Body of pancreas (tissue), 4 donors: ENCODE data around the gene GRIK3.
"Not testable (repeated sequence)": the region's sequence is repeated elsewhere in the genome, so short reads cannot be mapped to it uniquely, and the experiment has no call there.

ENCODE experiments used
- POLR2A ChIP-seq, 3 donors: fragments of 450-650 bp; IDR thresholded peaks; one replicate each; pipeline ENCODE4 v1.6.1; 2016; ENCODE audit warnings: antibody characterized with exemption in 3 of 3, mild to moderate bottlenecking in 2 of 3
- TF ChIP-seq, protein P1 (sequence below), 7 experiments: fragments of 450-650 bp in 4 of 7; fragments of 200-600 bp in 3 of 7; sonication (generic) in 3 of 7; IDR thresholded peaks; one replicate each; pipeline ENCODE4 v1.5.1; 2016 to 2019; ENCODE audit warnings: antibody characterized with exemption in 7 of 7

DNA sequence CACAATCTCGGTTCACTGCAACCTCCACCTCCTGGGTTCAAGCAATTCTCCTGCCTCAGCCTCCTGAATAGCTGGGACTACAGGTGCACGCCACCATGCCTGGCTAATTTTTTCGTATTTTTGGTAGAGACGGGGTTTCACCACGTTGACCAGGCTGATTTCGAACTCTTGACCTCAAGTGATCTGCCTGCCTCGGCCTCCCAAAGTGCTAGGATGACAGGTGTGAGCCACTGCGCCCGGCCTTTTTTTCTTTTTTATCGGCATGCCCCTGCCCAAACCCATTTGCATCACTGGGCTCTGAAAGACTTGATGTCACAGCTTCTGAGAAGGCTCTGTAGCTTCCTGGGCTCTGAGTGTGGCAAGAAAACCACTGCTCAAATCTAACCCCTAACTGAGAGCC is 125.0 kb downstream of the GRIK3 start:
- TF ChIP-seq POLR2A (IDR thresholded peaks at IDR 0.05) = not testable (repeated sequence)
- TF ChIP-seq, protein P1, sequence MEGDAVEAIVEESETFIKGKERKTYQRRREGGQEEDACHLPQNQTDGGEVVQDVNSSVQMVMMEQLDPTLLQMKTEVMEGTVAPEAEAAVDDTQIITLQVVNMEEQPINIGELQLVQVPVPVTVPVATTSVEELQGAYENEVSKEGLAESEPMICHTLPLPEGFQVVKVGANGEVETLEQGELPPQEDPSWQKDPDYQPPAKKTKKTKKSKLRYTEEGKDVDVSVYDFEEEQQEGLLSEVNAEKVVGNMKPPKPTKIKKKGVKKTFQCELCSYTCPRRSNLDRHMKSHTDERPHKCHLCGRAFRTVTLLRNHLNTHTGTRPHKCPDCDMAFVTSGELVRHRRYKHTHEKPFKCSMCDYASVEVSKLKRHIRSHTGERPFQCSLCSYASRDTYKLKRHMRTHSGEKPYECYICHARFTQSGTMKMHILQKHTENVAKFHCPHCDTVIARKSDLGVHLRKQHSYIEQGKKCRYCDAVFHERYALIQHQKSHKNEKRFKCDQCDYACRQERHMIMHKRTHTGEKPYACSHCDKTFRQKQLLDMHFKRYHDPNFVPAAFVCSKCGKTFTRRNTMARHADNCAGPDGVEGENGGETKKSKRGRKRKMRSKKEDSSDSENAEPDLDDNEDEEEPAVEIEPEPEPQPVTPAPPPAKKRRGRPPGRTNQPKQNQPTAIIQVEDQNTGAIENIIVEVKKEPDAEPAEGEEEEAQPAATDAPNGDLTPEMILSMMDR (IDR thresholded peaks at IDR 0.05) = not testable (repeated sequence)
